Uterus (tissue), 4 donors: ENCODE measurements around the gene SP140L. TPM values are rescaled to one million over a fixed set of nuclear protein-coding genes. Genes with fewer than 3 reads are reported as not detected.

Source experiments
- DNase-seq, 2 donors: peaks; one replicate each; pipeline ENCODE4 v3.0.0-alpha.2; 2019 to 2020
- H3K27ac ChIP-seq, 2 donors: fragments of 200-600 bp; sonication (generic); 1 replicate in 1 of 2; 2 replicates in 1 of 2; pipeline ENCODE4 v1.5.1; 2016 to 2018
- H3K27me3 ChIP-seq, 2 donors: fragments of 200-600 bp; sonication (generic); one replicate each; pipeline ENCODE4 v1.5.1; 2018 to 2019; ENCODE audit warnings: control low read depth in 1 of 2
- H3K36me3 ChIP-seq, 2 donors: fragments of 200-600 bp; sonication (generic); one replicate each; pipeline ENCODE4 v1.5.1; 2019; ENCODE audit warnings: control low read depth in 1 of 2
- H3K4me1 ChIP-seq, 2 donors: fragments of 200-600 bp; sonication (generic); one replicate each; pipeline ENCODE4 v1.5.1; 2018 to 2019; ENCODE audit warnings: control low read depth in 1 of 2
- H3K4me3 ChIP-seq, 2 donors: fragments of 200-600 bp; sonication (generic); 1 replicate in 1 of 2; 2 replicates in 1 of 2; pipeline ENCODE4 v1.5.1; 2018 to 2019; ENCODE audit warnings: mild to moderate bottlenecking in 1 of 2
- H3K9me3 ChIP-seq, 2 donors: fragments of 200-600 bp; sonication (generic); one replicate each; pipeline ENCODE4 v1.5.1; 2019; ENCODE audit warnings: control low read depth in 1 of 2
- POLR2A ChIP-seq, 2 donors: fragments of 450-650 bp; IDR thresholded peaks; one replicate each; pipeline ENCODE4 v1.6.1; 2016; ENCODE audit warnings: antibody characterized with exemption in 2 of 2, mild to moderate bottlenecking in 1 of 2, moderate library complexity in 1 of 2
- intact Hi-C: fragments of 100-400 bp; cut with DNase I; formaldehyde crosslinking; loops from one replicate; pipeline ENCODE4 v1.15.1; 2023; ENCODE audit warnings: low total_unique reads
- total RNA-seq, 4 donors: library from RNA; depleted of rRNA in 3 of 4; stranded (reverse); fragments of >200 nt in 3 of 4; gene quantifications; one replicate each; pipeline versions ENCODE4 v1.1.0 to v1.2.4, GENCODE V29; 2014 to 2023
- TF ChIP-seq, protein P1 (sequence below), 4 experiments: fragments of 200-600 bp in 2 of 4; fragments of 450-650 bp in 2 of 4; sonication (generic) in 2 of 4; IDR thresholded peaks; one replicate each; pipeline ENCODE4 v1.5.1; 2016 to 2019; ENCODE audit warnings: antibody characterized with exemption in 4 of 4, mild to moderate bottlenecking in 2 of 4, moderate library complexity in 1 of 4
- donor health status: DM: yes; HTN: yes; CAD: no.

Gene SP140L
- total RNA-seq, 4 donors from 2014 or later, result 7.5 to 21.6 (median 14.1) TPM

DNA sequence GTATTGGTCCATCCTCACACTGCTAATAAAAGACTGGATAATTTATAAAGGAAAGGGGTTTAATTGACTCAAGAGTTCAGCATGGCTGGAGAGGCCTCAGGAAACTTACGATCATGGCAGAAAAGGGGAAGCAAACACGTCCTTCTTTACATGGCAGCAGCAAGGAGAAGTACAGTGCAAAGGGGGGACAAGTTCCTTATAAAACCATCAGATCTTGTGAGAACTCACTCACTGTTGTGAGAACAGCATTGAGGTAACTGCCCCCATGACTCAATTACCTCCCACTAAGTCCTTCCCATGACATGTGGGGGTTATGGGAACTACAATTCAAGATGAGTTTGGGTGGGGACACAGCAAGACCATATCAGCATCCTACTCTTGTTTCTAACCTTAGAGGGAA is 126.0 kb downstream of the SP140L start:
- H3K27ac ChIP-seq, result no peak overlapping the region
- H3K36me3 ChIP-seq, result no peaks in the 10 kb centered on the region
- H3K4me3 ChIP-seq, result no peak overlapping the region
- no peaks in the 10 kb centered on the region for H3K4me1 ChIP-seq
- no peak for DNase-seq
- TF ChIP-seq, protein P1, sequence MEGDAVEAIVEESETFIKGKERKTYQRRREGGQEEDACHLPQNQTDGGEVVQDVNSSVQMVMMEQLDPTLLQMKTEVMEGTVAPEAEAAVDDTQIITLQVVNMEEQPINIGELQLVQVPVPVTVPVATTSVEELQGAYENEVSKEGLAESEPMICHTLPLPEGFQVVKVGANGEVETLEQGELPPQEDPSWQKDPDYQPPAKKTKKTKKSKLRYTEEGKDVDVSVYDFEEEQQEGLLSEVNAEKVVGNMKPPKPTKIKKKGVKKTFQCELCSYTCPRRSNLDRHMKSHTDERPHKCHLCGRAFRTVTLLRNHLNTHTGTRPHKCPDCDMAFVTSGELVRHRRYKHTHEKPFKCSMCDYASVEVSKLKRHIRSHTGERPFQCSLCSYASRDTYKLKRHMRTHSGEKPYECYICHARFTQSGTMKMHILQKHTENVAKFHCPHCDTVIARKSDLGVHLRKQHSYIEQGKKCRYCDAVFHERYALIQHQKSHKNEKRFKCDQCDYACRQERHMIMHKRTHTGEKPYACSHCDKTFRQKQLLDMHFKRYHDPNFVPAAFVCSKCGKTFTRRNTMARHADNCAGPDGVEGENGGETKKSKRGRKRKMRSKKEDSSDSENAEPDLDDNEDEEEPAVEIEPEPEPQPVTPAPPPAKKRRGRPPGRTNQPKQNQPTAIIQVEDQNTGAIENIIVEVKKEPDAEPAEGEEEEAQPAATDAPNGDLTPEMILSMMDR (IDR thresholded peaks at IDR 0.05), result no peak
- no peak for TF ChIP-seq POLR2A (IDR thresholded peaks at IDR 0.05)
- intact Hi-C loops, result no loop called here
- peaks cover 0 to 6% of the 10 kb centered on the region in 2 donors for H3K9me3 ChIP-seq
- no peaks in the 10 kb centered on the region for H3K27me3 ChIP-seq

Other genes starting within 250 kb of the SP140L start
- 10 to 100 TPM; 10.5 to 77.9 (median 23.8) TPM for gene SP110, start 107.2 kb upstream of the SP140L start, total RNA-seq
- gene SP140, start 101.5 kb upstream of the SP140L start, total RNA-seq, result 1 to 10 TPM in 1 of 4 donors, under 1 TPM in 2, not detected in 1; 0.77 to 1.1 (median 0.97) TPM
- 100 to 1,000 TPM in 3 of 4 donors, 10 to 100 TPM in 1; 65.9 to 197 (median 123) TPM for gene SP100, start 89.0 kb downstream of the SP140L start, total RNA-seq